Left ventricle myocardium inferior (tissue), 1 donor: Measurements from ENCODE around the gene ARSJ. TPM values are rescaled to one million over a fixed set of nuclear protein-coding genes. Genes with fewer than 3 reads are reported as not detected.

Experiments
- DNase-seq: peaks from one replicate; pipeline ENCODE4 v3.0.0-alpha.2; 2020
- H3K27ac ChIP-seq: fragments of 200-600 bp; replicated peaks from 2 replicates; pipeline ENCODE4 v1.8.0; 2021
- H3K27me3 ChIP-seq: fragments of 200-600 bp; 2 replicates; pipeline ENCODE4 v1.8.0; 2021; ENCODE audit warnings: low read depth
- H3K36me3 ChIP-seq: fragments of 200-600 bp; 2 replicates; pipeline ENCODE4 v1.8.0; 2021
- H3K4me1 ChIP-seq: fragments of 200-600 bp; 2 replicates; pipeline ENCODE4 v1.8.0; 2021
- H3K4me3 ChIP-seq: fragments of 200-600 bp; 2 replicates; pipeline ENCODE4 v1.8.0; 2021; ENCODE audit warnings: mild to moderate bottlenecking, moderate library complexity
- H3K9me3 ChIP-seq: fragments of 200-600 bp; replicated peaks from 2 replicates; pipeline ENCODE4 v1.8.0; 2021
- intact Hi-C: fragments of 100-400 bp; cut with micrococcal nuclease; formaldehyde crosslinking; loops from one replicate; pipeline ENCODE4 v1.11.0; 2022
- total RNA-seq: library from RNA; stranded (reverse); fragmentation: NEBNext Ultra II Directional; extraction: Animal tissue kit (Norgen Biotek cat#: 25700); gene quantifications from one replicate; pipeline ENCODE4 v1.2.1, GENCODE V29; 2021
- TF ChIP-seq, protein P1 (sequence below): fragments of 200-600 bp; IDR thresholded peaks from 2 replicates; pipeline ENCODE4 v1.8.0; 2021; ENCODE audit warnings: antibody characterized with exemption, mild to moderate bottlenecking, borderline replicate concordance
- donor health status: DM: no; HTN: yes; CAD: no; lungs with severe emphysema.

ARSJ gene
- total RNA-seq, 1 donor from 2014 or later = 1.2 TPM

DNA sequence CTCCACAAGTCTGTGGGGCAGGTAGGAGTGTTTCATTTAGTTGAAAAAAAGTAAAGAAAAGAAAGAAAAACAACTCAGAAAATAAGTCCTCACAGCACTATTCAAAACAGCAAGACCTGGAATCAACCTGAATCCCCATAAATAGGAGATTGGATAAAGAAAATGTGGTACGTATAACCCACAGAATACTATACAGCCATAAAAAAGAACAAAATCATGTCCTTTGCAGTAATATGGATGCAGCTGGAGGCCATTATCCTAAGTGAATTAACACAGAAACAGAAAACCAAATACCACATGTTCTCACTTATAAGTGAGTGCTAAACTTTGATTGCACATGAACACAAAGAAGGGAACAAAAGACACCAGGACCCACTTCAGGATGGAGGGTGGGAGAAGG, 71.9 kb downstream of the ARSJ start:
- Histone ChIP-seq H3K36me3 (no peaks in the 10 kb centered on the region), H3K4me1 (no peaks in the 10 kb centered on the region), H3K4me3 (no peak overlapping the region), H3K27ac (no peak overlapping the region), H3K27me3 (no peaks in the 10 kb centered on the region), H3K9me3 (peaks cover 7% of the 10 kb centered on the region)
- TF ChIP-seq, protein P1, sequence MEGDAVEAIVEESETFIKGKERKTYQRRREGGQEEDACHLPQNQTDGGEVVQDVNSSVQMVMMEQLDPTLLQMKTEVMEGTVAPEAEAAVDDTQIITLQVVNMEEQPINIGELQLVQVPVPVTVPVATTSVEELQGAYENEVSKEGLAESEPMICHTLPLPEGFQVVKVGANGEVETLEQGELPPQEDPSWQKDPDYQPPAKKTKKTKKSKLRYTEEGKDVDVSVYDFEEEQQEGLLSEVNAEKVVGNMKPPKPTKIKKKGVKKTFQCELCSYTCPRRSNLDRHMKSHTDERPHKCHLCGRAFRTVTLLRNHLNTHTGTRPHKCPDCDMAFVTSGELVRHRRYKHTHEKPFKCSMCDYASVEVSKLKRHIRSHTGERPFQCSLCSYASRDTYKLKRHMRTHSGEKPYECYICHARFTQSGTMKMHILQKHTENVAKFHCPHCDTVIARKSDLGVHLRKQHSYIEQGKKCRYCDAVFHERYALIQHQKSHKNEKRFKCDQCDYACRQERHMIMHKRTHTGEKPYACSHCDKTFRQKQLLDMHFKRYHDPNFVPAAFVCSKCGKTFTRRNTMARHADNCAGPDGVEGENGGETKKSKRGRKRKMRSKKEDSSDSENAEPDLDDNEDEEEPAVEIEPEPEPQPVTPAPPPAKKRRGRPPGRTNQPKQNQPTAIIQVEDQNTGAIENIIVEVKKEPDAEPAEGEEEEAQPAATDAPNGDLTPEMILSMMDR = no peak
- intact Hi-C loops = no loop called here
- DNase-seq = no peak

DNA sequence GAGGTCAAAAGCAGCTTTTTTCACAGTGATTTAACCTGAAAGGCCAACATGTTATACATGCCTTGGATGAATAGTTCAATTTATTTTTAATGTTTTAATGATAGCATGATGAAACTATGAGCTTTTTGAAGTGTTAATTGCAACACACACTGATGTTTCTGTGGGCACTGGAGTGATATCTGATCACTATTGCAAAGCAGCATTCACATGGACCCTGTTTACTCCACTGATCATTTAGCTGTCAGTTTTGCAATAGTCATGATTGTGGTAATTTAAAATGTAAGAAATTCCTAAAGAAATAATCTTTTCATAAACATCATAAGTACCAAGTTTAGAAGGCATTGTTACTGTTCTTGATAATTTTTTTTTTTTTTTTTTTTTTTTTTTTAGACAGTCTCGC, 74.1 kb downstream of the ARSJ start:
- Histone ChIP-seq H3K36me3 (no peaks in the 10 kb centered on the region), H3K4me1 (no peaks in the 10 kb centered on the region), H3K27me3 (no peaks in the 10 kb centered on the region), H3K4me3 (no peak overlapping the region), H3K27ac (no peak overlapping the region), H3K9me3 (peaks cover 7% of the 10 kb centered on the region)
- DNase-seq = no peak
- TF ChIP-seq, protein P1 = no peak
- intact Hi-C loops = no loop called here

DNA sequence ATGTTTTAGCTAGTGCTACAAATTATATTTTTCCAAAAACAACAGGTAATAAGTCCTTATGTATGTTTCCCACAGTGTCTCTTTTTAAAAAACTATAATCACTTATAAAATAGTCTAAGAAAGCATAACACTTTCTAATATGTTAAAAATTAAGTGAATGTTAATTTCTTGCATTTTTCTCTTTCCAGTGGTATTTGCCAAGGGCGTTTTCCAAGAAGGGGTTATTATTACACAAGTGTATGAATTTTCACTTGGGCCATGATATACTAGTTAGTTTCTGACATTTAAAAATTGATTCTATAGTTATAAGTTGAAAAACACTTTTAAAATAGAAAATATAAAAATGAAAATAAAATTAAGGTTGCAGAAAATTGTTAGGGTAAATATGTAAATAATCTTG, 74.6 kb downstream of the ARSJ start:
- Histone ChIP-seq H3K4me1 (no peaks in the 10 kb centered on the region), H3K27me3 (no peaks in the 10 kb centered on the region), H3K4me3 (no peak overlapping the region), H3K36me3 (no peaks in the 10 kb centered on the region), H3K27ac (no peak overlapping the region), H3K9me3 (peaks cover 7% of the 10 kb centered on the region)
- DNase-seq = no peak
- intact Hi-C loops = no loop called here
- TF ChIP-seq, protein P1 = no peak

DNA sequence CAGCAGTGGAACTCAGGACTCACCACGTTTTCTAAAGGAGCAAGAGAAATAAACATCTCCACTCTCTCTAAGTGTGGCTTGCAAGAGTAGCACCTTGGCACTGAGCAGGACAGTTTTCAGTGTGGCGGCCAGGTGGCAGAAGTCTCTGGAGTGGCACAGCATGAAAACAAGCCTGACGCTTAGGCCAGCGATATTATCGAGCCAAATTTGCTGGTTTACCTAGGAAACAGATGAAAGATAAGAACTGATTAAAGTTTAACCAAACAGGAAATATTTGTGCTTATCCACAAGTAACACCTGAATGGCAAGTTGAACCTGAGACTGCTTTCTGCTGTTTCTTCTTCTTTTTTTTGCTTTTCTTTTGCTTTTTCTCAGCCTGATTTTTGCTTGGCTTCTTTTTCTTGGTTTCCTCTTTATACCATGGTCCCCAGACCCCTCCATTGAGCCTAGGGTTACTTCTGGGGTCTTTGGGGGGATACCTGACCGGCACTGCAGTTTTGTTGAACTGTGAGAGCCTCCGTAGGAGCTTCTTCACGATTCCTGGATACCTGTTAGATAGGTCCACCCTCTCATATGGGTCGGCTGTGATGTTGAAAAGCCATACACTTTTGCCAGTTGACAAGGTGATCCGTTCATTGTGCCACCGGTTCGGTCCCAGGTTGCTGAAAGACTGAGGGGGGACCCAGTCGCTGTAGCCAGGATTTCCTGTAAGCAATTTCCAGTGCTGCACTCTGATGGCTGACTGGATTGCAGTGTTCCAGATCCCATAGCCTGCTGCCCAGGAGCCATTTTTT, 77.3 kb downstream of the ARSJ start:
- no peaks in the 10 kb centered on the region for H3K27me3 ChIP-seq
- no peaks in the 10 kb centered on the region for H3K9me3 ChIP-seq
- no peak overlapping the region for H3K4me3 ChIP-seq
- no peak for DNase-seq
- H3K36me3 ChIP-seq = no peaks in the 10 kb centered on the region
- no peak overlapping the region for H3K27ac ChIP-seq
- TF ChIP-seq, protein P1 = no peak
- intact Hi-C loops = no loop called here
- H3K4me1 ChIP-seq = no peaks in the 10 kb centered on the region

DNA sequence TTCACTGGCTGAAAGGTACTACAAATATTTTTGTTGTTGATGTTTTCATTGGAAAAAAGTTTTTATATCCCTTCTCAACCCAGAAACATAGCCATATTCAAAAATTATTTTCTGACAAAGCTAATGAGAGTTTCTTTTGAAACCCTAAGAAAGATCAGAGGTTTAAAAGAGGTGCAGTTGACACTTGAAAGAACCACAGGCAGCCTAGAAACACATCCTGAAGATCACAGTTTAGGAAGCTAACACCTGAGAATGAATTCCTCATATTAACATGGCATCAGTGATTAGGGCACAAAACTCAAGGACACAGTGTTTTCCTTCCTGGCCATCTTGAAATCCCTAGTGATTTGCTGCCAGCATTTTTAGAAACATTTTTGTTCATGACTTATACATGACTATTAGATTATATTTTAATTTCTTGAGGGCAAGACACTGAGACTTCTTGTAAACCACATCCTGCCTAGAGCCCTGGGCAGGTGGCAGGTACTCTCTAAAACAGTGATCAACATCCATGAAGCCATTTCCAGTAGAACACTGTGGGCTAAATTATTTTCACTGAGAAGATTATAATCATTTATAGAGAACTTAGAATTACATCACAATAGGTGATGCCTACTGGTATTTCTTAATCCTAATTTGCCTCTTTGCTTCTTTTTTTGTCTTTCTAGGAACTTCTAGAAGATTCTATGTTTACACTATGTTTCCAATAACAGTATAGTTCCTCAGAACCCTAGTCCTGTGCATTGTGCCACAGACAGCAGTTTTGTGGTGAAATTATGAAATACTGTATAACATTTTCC, 80.0 kb downstream of the ARSJ start:
- DNase-seq = no peak
- Histone ChIP-seq H3K36me3 (no peaks in the 10 kb centered on the region), H3K27me3 (no peaks in the 10 kb centered on the region), H3K4me3 (no peak overlapping the region), H3K27ac (no peak overlapping the region), H3K4me1 (no peaks in the 10 kb centered on the region), H3K9me3 (peaks cover 2% of the 10 kb centered on the region)
- intact Hi-C loops = loop anchor here (10.0 kb wide), 1 partner anchor 115 kb away; no protein-coding TSS in a partner anchor
- TF ChIP-seq, protein P1 = no peak
